MCF 10A (cell line): ENCODE measurements around the gene CEP128. TPM values are rescaled to one million over a fixed set of nuclear protein-coding genes. Genes with fewer than 3 reads are reported as not detected.

Source experiments
- BruUV-seq: library from RNA; stranded (reverse); fragments of 400-500 nt; replicated peaks from 2 replicates; lab custom pipeline; 2021; lab: Mats Ljungman, UMichigan
- CTCF ChIA-PET: fragments of 300-600 bp; sonication (Branson Sonifier 250); formaldehyde crosslinking; extraction: SDS; loops from one replicate; lab custom pipeline; 2021; ENCODE audit warnings: antibody characterized with exemption, inconsistent platforms; lab: Yijun Ruan, JAX
- POLR2A ChIA-PET: fragments of 300-600, 350-650 bp; sonication (Branson Sonifier 250); formaldehyde crosslinking; extraction: SDS; loops from one replicate; lab custom pipeline; 2020; ENCODE audit warnings: antibody characterized with exemption, inconsistent platforms; lab: Yijun Ruan, JAX
- DNase-seq: peaks from one replicate; pipeline ENCODE4 v3.0.0-alpha.2; 2018; ENCODE audit not compliant: unreplicated experiment
- H3K27ac Mint-ChIP-seq: one replicate; pipeline ENCODE4 v1.8.0; 2022; ENCODE audit warnings: mild to moderate bottlenecking, low read depth, mixed read lengths; ENCODE audit not compliant: unreplicated experiment
- H3K27me3 Mint-ChIP-seq: one replicate; pipeline ENCODE4 v1.8.0; 2022; ENCODE audit warnings: mixed read lengths; ENCODE audit not compliant: insufficient read depth, unreplicated experiment
- H3K36me3 Mint-ChIP-seq: one replicate; pipeline ENCODE4 v1.8.0; 2022; ENCODE audit warnings: mild to moderate bottlenecking, moderate library complexity, mixed read lengths; ENCODE audit not compliant: insufficient read depth, unreplicated experiment
- H3K4me1 Mint-ChIP-seq: one replicate; pipeline ENCODE4 v1.8.0; 2022; ENCODE audit warnings: mixed read lengths; ENCODE audit not compliant: insufficient read depth, unreplicated experiment
- H3K4me3 Mint-ChIP-seq: one replicate; pipeline ENCODE4 v1.8.0; 2022; ENCODE audit warnings: mild to moderate bottlenecking, moderate library complexity, mixed read lengths; ENCODE audit not compliant: unreplicated experiment
- H3K9me3 Mint-ChIP-seq: one replicate; pipeline ENCODE4 v1.8.0; 2022; ENCODE audit warnings: mixed read lengths; ENCODE audit not compliant: unreplicated experiment
- CTCF ChIP-seq: fragments of 200-600 bp; IDR thresholded peaks from one replicate; pipeline ENCODE4 v1.8.0; 2022; ENCODE audit warnings: antibody characterized with exemption, mild to moderate bottlenecking; ENCODE audit not compliant: unreplicated experiment
- intact Hi-C: fragments of 100-400 bp; cut with micrococcal nuclease; formaldehyde crosslinking; loops from 2 replicates; pipeline ENCODE4 v1.14.1; 2022
- total RNA-seq: library from RNA; stranded (reverse); gene quantifications from 2 replicates; pipeline ENCODE4 v1.2.3, GENCODE V29; 2022

The CEP128 gene
- total RNA-seq, 1 experiment from 2014 or later: 12.5 TPM

GRCh38 chr14:80663541-80663940, 278.0 kb downstream of the CEP128 start:
- Mint-ChIP-seq H3K36me3 (no peaks in the 10 kb centered on the region), H3K27me3 (no peaks in the 10 kb centered on the region), H3K4me3 (no peak overlapping the region), H3K9me3 (no peaks in the 10 kb centered on the region), H3K27ac (no peak overlapping the region), H3K4me1 (no peaks in the 10 kb centered on the region)
- no peak for TF ChIP-seq CTCF
- POLR2A ChIA-PET: no interaction called here
- no TSS peak for BruUV-seq
- CTCF ChIA-PET: no interaction called here
- intact Hi-C loops: no loop called here
- no peak for DNase-seq

GRCh38 chr14:80659783-80660182, 281.8 kb downstream of the CEP128 start:
- no peaks in the 10 kb centered on the region for H3K36me3 Mint-ChIP-seq
- no TSS peak for BruUV-seq

GRCh38 chr14:80658733-80659132, 282.8 kb downstream of the CEP128 start:
- no peaks in the 10 kb centered on the region for H3K36me3 Mint-ChIP-seq
- H3K9me3 Mint-ChIP-seq: no peaks in the 10 kb centered on the region
- ChIA-PET CTCF (interaction anchor here (0.7 to 0.8 kb wide), 2 partner anchors 12 to 191 kb away, joined by 3 read pairs; no protein-coding TSS in a partner anchor), POLR2A (no interaction called here)
- H3K4me1 Mint-ChIP-seq: no peaks in the 10 kb centered on the region
- no peaks in the 10 kb centered on the region for H3K27me3 Mint-ChIP-seq
- H3K27ac Mint-ChIP-seq: no peak overlapping the region
- TF ChIP-seq CTCF: no peak
- DNase-seq: no peak
- no TSS peak for BruUV-seq
- no peak overlapping the region for H3K4me3 Mint-ChIP-seq
- intact Hi-C loops: no loop called here

More at GRCh38 chr14:80659783-80660182, 281.8 kb downstream of the CEP128 start:
- Mint-ChIP-seq H3K9me3 (no peaks in the 10 kb centered on the region), H3K4me3 (no peak overlapping the region), H3K27ac (no peak overlapping the region), H3K27me3 (no peaks in the 10 kb centered on the region), H3K4me1 (no peaks in the 10 kb centered on the region)
- TF ChIP-seq CTCF: no peak
- POLR2A ChIA-PET: no interaction called here
- CTCF ChIA-PET: interaction anchor here (0.7 kb wide), 1 partner anchor 909 kb away, joined by 4 read pairs; no protein-coding TSS in a partner anchor
- intact Hi-C loops: no loop called here
- no peak for DNase-seq

- no peaks in the 10 kb centered on the region for H3K27me3 Mint-ChIP-seq
- no peaks in the 10 kb centered on the region for H3K36me3 Mint-ChIP-seq
- H3K9me3 Mint-ChIP-seq: no peaks in the 10 kb centered on the region
- no TSS peak for BruUV-seq
- H3K4me1 Mint-ChIP-seq: no peaks in the 10 kb centered on the region
- no peak for TF ChIP-seq CTCF
- ChIA-PET CTCF (interaction anchor here (0.7 to 0.8 kb wide), 2 partner anchors 12 to 191 kb away, joined by 3 read pairs; no protein-coding TSS in a partner anchor), POLR2A (interaction anchor here (1.5 kb wide), 1 partner anchor 15 kb away, joined by 4 read pairs; no protein-coding TSS in a partner anchor)
- no peak for DNase-seq
- intact Hi-C loops: no loop called here
- H3K27ac Mint-ChIP-seq: no peak overlapping the region
- H3K4me3 Mint-ChIP-seq: no peak overlapping the region
These were observed 283.4 kb downstream of the CEP128 start for GRCh38 chr14:80658155-80658554.
